ENCODE data around the gene SYTL4. TPM values are rescaled to one million over a fixed set of nuclear protein-coding genes. Genes with fewer than 3 reads are reported as not detected.
"Not testable (repeated sequence)": the region's sequence is repeated elsewhere in the genome, so short reads cannot be mapped to it uniquely, and the experiment has no call there.

The SYTL4 gene
- total RNA-seq (10 to 100 TPM in 1 of 2 donors, 1 to 10 TPM in 1; 5.2 to 26.2 TPM), polyA plus RNA-seq (10 to 100 TPM in 1 of 2 donors, 1 to 10 TPM in 1; 9.5 to 10.9 TPM)

DNA sequence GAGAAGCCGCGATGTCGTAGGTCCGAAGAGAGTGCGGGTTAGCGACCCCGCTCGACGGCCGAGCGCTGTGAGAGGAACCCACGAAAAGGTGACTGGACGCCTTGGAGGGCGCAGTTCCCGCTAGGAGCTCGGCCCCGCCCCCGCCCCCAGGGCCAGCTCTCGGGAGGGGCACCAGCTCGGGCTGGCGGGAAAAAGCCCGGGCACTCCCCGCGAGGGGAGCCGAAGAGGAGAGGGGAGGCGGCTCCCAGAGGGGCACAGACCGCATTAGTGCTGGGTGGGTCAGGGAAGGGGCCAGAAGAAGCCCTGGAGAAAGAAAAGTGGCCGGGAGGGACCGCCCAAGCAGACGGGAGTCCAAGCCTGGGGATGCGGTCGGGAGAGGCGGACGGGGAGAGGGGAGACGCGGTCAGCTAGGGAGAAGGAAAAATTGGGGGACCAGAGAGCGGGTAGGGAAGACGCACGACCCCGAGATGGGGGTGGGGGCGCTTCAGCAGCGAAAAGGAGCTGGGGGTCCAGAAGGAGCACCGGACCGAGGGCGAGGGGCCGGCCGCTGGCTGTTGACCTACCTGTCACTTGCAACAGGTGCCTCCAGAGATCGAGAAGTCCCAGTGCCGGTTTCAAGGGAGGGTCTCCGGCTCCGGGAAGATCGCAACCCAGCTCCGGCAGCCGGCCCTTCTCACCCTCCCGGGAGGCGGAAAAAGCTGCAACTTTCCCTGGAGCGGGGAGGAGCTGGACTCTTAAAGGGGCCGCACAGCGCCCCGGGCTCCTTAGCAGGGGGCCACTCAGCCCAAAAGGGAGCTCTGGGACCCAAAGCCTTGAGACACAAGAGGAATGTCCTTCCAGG is at the start of gene SYTL4:
Gene SYTL4, minus strand, starts transcription at position 681 of the 841 bp plus-strand sequence. CDS start 30,084 bp downstream, outside the sequence.
- Histone ChIP-seq H3K4me1 (ENCODE audit: control insufficient read depth in 4 of 4, insufficient read depth in 4 of 4, low read length in 3 of 4) (peaks cover 0 to 15% (median 8%) of the 10 kb centered on the region in 4 donors), H3K9me3 (ENCODE audit: control insufficient read depth in 4 of 4, low read length in 3 of 4) (no peaks in the 10 kb centered on the region), H3K36me3 (ENCODE audit: control insufficient read depth in 4 of 4, insufficient read depth in 3 of 4, low read depth in 1 of 4, low read length in 3 of 4) (no peaks in the 10 kb centered on the region), H3K4me3 (ENCODE audit: low read depth in 1 of 3, low read length in 3 of 3) (peak within 1 kb of the TSS; percentile 72 to 88 (median 87)), H3K9ac (ENCODE audit: low read depth in 1 of 2, low read length in 2 of 2) (peak within 1 kb of the TSS; percentile 54), H3K27ac (ENCODE audit: low read depth in 1 of 2, low read length in 2 of 2) (peak within 1 kb of the TSS; percentile 36 to 70), H3K27me3 (ENCODE audit: control insufficient read depth in 4 of 4, insufficient read depth in 4 of 4, low read length in 3 of 4) (no peaks in the 10 kb centered on the region)
- under 1% methylated on average over 60 of the region's 60 CpGs for WGBS
- peak; percentile 45 for DNase-seq (ENCODE audit: low spot score)
- TF ChIP-seq RXRA (IDR thresholded peaks at IDR 0.05) (peak in 1 of 2 donors; percentile 16), RAD21 (IDR thresholded peaks at IDR 0.05) (no peak)
- TF ChIP-seq, protein P1, sequence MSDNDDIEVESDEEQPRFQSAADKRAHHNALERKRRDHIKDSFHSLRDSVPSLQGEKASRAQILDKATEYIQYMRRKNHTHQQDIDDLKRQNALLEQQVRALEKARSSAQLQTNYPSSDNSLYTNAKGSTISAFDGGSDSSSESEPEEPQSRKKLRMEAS (IDR thresholded peaks at IDR 0.05): peak; percentile 40

DNA sequence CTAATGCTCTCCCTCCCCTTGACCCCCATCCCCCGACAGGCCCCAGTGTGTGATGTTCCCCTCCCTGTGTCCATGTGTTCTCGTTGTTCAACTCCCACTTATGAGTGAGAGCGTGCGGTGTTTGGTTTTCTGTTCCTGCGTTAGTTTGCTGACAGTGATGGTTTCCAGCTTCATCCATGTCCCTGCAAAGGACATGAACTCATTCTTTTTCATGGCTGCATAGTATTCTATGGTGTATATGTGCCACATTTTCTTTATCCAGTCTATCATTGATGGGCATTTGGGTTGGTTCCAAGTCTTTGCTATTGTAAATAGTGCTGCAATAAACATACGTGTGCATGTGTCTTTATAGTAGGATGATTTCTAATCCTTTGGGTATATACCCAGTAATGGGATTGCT is 37.5 kb upstream of the SYTL4 start:
- not testable (repeated sequence) for H3K9me3 ChIP-seq (ENCODE audit: control insufficient read depth in 4 of 4, low read length in 3 of 4); H3K4me3 ChIP-seq (ENCODE audit: low read depth in 1 of 3, low read length in 3 of 3); H3K36me3 ChIP-seq (ENCODE audit: control insufficient read depth in 4 of 4, insufficient read depth in 3 of 4, low read depth in 1 of 4, low read length in 3 of 4); H3K4me1 ChIP-seq (ENCODE audit: control insufficient read depth in 4 of 4, insufficient read depth in 4 of 4, low read length in 3 of 4); H3K9ac ChIP-seq (ENCODE audit: low read depth in 1 of 2, low read length in 2 of 2); H3K27me3 ChIP-seq (ENCODE audit: control insufficient read depth in 4 of 4, insufficient read depth in 4 of 4, low read length in 3 of 4); H3K27ac ChIP-seq (ENCODE audit: low read depth in 1 of 2, low read length in 2 of 2); DNase-seq (ENCODE audit: low spot score)
- 65% methylated on average over 6 of the region's 6 CpGs for WGBS

DNA sequence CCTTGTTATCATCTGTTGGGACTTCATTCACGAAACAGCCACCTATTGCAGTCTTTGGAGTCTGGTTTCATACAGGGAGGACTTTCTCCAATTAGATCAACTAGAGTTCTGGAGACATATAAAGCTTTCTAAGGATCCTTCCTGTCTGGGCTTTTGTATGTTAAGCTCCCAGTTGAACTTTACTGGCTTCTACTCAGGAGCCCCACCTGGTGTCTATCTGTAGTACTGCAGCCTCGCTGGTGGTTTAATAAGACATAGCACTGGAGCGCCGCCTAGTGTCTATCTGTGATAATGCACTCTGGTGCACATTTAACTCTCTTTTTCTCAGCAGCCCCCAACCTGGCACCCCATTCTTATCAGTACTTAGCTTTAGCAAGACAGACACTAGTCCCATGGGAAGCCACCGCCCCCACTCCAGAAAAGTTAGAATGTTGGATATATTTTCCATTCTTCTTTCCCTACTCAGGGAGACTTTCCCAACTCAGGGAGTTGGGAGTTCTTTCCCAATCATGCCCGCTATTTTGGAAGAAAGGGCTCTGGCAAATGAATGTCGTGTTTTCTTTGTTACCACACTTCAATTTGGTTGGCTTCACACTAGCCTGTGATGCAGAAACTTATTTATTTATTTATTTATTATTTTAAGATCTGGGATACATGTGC is 36.9 kb upstream of the SYTL4 start:
- 16% methylated on average over 7 of the region's 7 CpGs for WGBS
- no peak overlapping the region for H3K4me3 ChIP-seq (ENCODE audit: low read depth in 1 of 3, low read length in 3 of 3)
- DNase-seq (ENCODE audit: low spot score): peak; percentile 86

More for the DNA sequence above, 36.9 kb upstream of the SYTL4 start:
- Histone ChIP-seq H3K9me3 (ENCODE audit: control insufficient read depth in 4 of 4, low read length in 3 of 4) (no peaks in the 10 kb centered on the region), H3K9ac (ENCODE audit: low read depth in 1 of 2, low read length in 2 of 2) (no peak overlapping the region), H3K27me3 (ENCODE audit: control insufficient read depth in 4 of 4, insufficient read depth in 4 of 4, low read length in 3 of 4) (no peaks in the 10 kb centered on the region), H3K36me3 (ENCODE audit: control insufficient read depth in 4 of 4, insufficient read depth in 3 of 4, low read depth in 1 of 4, low read length in 3 of 4) (no peaks in the 10 kb centered on the region), H3K27ac (ENCODE audit: low read depth in 1 of 2, low read length in 2 of 2) (no peak overlapping the region), H3K4me1 (ENCODE audit: control insufficient read depth in 4 of 4, insufficient read depth in 4 of 4, low read length in 3 of 4) (no peaks in the 10 kb centered on the region)
- TF ChIP-seq, protein P2, sequence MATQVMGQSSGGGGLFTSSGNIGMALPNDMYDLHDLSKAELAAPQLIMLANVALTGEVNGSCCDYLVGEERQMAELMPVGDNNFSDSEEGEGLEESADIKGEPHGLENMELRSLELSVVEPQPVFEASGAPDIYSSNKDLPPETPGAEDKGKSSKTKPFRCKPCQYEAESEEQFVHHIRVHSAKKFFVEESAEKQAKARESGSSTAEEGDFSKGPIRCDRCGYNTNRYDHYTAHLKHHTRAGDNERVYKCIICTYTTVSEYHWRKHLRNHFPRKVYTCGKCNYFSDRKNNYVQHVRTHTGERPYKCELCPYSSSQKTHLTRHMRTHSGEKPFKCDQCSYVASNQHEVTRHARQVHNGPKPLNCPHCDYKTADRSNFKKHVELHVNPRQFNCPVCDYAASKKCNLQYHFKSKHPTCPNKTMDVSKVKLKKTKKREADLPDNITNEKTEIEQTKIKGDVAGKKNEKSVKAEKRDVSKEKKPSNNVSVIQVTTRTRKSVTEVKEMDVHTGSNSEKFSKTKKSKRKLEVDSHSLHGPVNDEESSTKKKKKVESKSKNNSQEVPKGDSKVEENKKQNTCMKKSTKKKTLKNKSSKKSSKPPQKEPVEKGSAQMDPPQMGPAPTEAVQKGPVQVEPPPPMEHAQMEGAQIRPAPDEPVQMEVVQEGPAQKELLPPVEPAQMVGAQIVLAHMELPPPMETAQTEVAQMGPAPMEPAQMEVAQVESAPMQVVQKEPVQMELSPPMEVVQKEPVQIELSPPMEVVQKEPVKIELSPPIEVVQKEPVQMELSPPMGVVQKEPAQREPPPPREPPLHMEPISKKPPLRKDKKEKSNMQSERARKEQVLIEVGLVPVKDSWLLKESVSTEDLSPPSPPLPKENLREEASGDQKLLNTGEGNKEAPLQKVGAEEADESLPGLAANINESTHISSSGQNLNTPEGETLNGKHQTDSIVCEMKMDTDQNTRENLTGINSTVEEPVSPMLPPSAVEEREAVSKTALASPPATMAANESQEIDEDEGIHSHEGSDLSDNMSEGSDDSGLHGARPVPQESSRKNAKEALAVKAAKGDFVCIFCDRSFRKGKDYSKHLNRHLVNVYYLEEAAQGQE (IDR thresholded peaks at IDR 0.05): no peak
- TF ChIP-seq NR2F2 (IDR thresholded peaks at IDR 0.05) (no peak), SP1 (IDR thresholded peaks at IDR 0.05) (no peak), FOXA1 (IDR thresholded peaks at IDR 0.05) (no peak), GABPA (IDR thresholded peaks at IDR 0.05 in 1 of 2, conservative IDR thresholded peaks at IDR 0.05 in 1 of 2) (no peak), FOXA2 (IDR thresholded peaks at IDR 0.05) (no peak), HNF4A (conservative IDR thresholded peaks at IDR 0.05) (no peak), RAD21 (IDR thresholded peaks at IDR 0.05) (peak; percentile 98 to 100), RXRA (IDR thresholded peaks at IDR 0.05) (peak in 1 of 2 donors; percentile 62), JUND (IDR thresholded peaks at IDR 0.05) (no peak)
- TF ChIP-seq, protein P3, sequence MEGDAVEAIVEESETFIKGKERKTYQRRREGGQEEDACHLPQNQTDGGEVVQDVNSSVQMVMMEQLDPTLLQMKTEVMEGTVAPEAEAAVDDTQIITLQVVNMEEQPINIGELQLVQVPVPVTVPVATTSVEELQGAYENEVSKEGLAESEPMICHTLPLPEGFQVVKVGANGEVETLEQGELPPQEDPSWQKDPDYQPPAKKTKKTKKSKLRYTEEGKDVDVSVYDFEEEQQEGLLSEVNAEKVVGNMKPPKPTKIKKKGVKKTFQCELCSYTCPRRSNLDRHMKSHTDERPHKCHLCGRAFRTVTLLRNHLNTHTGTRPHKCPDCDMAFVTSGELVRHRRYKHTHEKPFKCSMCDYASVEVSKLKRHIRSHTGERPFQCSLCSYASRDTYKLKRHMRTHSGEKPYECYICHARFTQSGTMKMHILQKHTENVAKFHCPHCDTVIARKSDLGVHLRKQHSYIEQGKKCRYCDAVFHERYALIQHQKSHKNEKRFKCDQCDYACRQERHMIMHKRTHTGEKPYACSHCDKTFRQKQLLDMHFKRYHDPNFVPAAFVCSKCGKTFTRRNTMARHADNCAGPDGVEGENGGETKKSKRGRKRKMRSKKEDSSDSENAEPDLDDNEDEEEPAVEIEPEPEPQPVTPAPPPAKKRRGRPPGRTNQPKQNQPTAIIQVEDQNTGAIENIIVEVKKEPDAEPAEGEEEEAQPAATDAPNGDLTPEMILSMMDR (IDR thresholded peaks at IDR 0.05; ENCODE audit: low read depth, low read length, missing input control): peak; percentile 100
- TF ChIP-seq, protein P1 (IDR thresholded peaks at IDR 0.05): no peak
- TF ChIP-seq, protein P4, sequence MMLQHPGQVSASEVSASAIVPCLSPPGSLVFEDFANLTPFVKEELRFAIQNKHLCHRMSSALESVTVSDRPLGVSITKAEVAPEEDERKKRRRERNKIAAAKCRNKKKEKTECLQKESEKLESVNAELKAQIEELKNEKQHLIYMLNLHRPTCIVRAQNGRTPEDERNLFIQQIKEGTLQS (IDR thresholded peaks at IDR 0.05): no peak
